Measurements from ENCODE around the gene XRCC5. TPM values are rescaled to one million over a fixed set of nuclear protein-coding genes. Genes with fewer than 3 reads are reported as not detected.

The XRCC5 gene
- total RNA-seq, 1 experiment from 2014 or later, result 424 TPM

- no peak overlapping the region for H3K4me2 ChIP-seq (ENCODE audit: low read length)
- CTCF ChIA-PET, result interaction anchor here (1.0 to 2.1 kb wide), 2 partner anchors 13 kb away, joined by 5 to 8 read pairs; no protein-coding TSS in a partner anchor
- H3K9me3 ChIP-seq (ENCODE audit: control insufficient read depth in 1 of 2, insufficient read depth in 1 of 2, low read depth in 1 of 2, low read length in 2 of 2), result no peaks in the 10 kb centered on the region
- peaks cover 84 to 86% of the 10 kb centered on the region in 2 experiments for H3K36me3 ChIP-seq (ENCODE audit: control insufficient read depth in 1 of 2, insufficient read depth in 2 of 2, low read length in 2 of 2)
- H4K20me1 ChIP-seq (ENCODE audit: insufficient read depth), result peaks cover 24% of the 10 kb centered on the region; the same call in 1 of the 2 replicates
- H3K79me2 ChIP-seq (ENCODE audit: insufficient read depth, low read length), result peaks cover 99% of the 10 kb centered on the region
- no peak overlapping the region for H2AFZ ChIP-seq (ENCODE audit: low read depth, low read length, poor library complexity, severe bottlenecking)
- no TSS peak for BruUV-seq (replicated peaks)
- DNase-seq (ENCODE audit: low read depth, low spot score) (no peak), ATAC-seq (no peak)
- TF ChIP-seq SP1 (IDR thresholded peaks at IDR 0.05; ENCODE audit: low read depth) (no peak), CBX3 (IDR thresholded peaks at IDR 0.05; ENCODE audit: low read depth) (no peak), JUND (IDR thresholded peaks at IDR 0.05) (no peak), REST (IDR thresholded peaks at IDR 0.05; ENCODE audit: low read depth) (no peak), TCF7L2 (IDR thresholded peaks at IDR 0.05; ENCODE audit: borderline replicate concordance, extremely low read depth, insufficient read depth, insufficient read length) (no peak), ZNF274 (IDR thresholded peaks at IDR 0.05; ENCODE audit: low read depth, low read length) (no peak), ATF3 (IDR thresholded peaks at IDR 0.05) (no peak), FOSL1 (IDR thresholded peaks at IDR 0.05; ENCODE audit: low read depth) (no peak), EZH2phosphoT487 (IDR thresholded peaks at IDR 0.05; ENCODE audit: borderline replicate concordance) (no peak), ELF1 (IDR thresholded peaks at IDR 0.05; ENCODE audit: borderline replicate concordance, low read depth) (no peak), EZH2 (IDR thresholded peaks at IDR 0.05) (no peak), SIN3A (IDR thresholded peaks at IDR 0.05; ENCODE audit: low read depth) (no peak), POLR2A (IDR thresholded peaks at IDR 0.05; ENCODE audit: borderline replicate concordance, extremely low read depth, insufficient read depth, insufficient read length) (no peak)
- H3K9me2 ChIP-seq (ENCODE audit: insufficient read depth), result no peaks in the 10 kb centered on the region
- H3K27ac ChIP-seq (ENCODE audit: low read depth, low read length), result no peak overlapping the region
- H3K27me3 ChIP-seq (ENCODE audit: insufficient read depth, low read length), result no peaks in the 10 kb centered on the region
- intact Hi-C loops (cut with micrococcal nuclease), result no loop called here
- RAD21 ChIA-PET (ENCODE audit: low non-redundant PET in 1 of 2, low total read pairs in 2 of 2, uncharacterized antibody in 2 of 2, unreplicated experiment in 2 of 2), result no interaction called here
- no peaks in the 10 kb centered on the region for H3K4me1 ChIP-seq (ENCODE audit: control insufficient read depth in 1 of 2, insufficient read depth in 2 of 2, low read length in 2 of 2)
- H3K4me3 ChIP-seq (replicated peaks in 1 of 2; ENCODE audit: low read depth in 1 of 2, low read length in 2 of 2), result no peak overlapping the region
- H3K9ac ChIP-seq (ENCODE audit: low read length), result no peak overlapping the region
- POLR2A ChIA-PET, result interaction anchor here (1.0 kb wide), 1 partner anchor 13 kb away, joined by 3 read pairs; no protein-coding TSS in a partner anchor
Observed at GRCh38 chr2:216126943-216127342, 17.8 kb downstream of the XRCC5 start.

All from HCT116 (cell line).